ENCODE results near the gene BCL2.

The BCL2 gene

DNA sequence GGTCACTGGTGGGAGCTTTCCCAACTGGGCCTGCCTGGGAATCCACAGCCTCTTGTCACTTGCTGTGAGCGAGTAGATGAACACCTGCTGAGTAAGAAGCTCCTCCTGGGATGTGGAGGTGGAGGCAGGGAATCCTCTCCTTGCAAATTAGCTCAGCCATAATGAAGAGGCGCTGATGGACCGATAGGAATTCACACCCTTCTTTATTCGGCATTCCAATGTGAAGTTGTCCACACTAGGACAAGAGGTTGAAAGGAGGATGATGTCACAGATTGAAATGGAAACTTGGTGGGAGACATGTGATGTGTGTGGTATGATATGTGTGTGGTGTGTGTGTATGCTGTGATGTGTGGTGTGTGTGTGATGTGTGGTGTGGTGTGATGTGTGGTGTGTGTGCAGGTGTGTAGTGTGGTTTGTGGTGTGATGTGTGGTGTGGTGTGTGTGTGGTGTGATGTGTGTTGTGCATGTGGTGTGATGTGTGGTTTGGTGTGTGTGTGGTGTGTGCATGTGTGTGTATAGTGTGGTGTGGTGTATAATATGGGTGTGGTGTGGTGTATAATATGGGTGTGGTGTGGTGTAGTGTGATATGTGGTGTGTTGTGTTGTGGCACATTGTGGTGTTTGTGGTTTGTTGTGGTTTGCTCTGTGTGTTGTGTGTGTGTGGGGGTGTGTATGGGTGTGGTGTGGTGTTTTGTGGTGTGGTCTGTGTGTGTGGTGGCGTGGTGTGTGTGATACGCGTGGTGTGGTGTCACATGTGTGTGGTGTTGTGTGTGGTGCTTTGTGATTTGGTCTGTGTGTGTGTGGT, 216.4 kb downstream of the BCL2 start:
- no peak for DNase-seq

DNA sequence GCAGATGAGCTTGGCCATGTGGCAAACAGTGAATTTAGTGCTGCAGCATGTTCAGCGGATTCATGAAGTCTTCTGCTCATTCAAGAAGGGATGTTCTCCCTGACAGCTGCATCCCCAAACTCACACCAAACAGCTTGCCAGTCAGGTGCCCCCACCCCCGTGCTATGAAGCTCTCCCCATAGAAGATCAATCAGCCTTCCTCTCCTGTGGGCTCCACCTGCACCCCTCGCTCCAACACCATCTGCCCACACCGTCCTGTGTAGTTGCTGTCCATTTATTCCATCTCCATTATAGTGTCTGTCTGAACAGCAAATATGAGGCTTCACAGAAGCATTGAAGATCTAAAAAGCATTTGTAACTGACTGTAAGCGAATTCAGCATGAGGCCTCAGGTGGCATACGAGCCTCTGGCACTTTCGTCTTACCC, 218.9 kb downstream of the BCL2 start:
- no peak for DNase-seq

- DNase-seq = no peak
Observed at GRCh38 chr18:63099848-63100629, 219.5 kb downstream of the BCL2 start.

DNA sequence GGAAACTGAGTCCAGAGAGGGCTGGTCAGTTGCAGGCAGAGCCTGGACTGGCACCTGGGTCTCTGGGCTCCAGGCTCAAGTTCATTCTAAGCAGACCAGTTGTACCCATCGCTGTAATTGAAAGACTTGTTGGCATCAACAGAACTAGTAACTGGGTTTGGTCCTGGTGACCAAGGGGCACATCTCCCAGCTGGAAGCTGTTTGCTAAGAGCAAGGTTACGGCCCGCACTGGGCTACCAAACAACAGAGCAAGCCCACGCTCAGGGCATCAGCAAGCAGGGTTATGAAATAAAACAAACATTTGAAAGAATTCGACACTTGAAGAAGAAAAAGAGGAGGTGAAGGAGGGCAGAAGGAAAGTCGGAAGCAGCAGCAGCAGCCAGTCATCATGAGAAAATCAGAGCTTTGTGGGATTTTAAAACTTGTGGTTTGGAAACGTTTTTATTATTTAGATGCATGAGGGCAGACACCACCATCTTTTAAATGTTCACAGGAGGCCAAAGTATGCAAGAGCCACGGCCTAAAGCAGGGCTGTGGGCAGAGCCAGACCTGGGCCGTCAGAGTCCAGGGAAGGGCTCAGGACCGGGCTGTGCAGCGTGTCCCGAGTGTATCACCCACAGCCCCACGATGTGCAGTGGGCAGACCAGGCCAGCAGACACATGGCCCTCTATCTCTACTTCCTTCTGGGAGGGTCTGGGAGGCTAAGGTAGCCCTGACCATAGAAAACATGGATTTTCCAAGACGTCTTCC, 220.3 kb downstream of the BCL2 start:
- DNase-seq = no peak

GRCh38 chr18:63098018-63098981, 221.3 kb downstream of the BCL2 start:
- DNase-seq = no peak

DNA sequence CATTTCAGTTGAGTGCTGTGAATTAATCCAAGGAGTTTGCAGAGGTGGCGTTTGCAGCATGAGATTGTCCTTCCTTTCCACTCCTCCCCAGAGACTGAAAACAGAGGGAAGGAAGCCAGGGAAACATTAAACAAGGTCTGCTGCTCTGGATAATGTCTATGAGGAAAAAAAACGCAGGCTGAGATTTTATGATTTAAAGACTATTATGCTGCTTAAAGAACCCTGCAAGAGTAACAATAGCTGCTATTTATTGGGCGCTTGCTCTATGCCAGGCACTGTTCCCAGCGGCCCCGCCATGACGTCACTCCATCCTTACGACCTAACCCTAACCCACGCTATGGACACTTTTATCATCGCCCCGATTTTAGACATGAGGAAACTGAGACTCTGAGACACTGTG, 222.4 kb downstream of the BCL2 start:
- no peak for DNase-seq

DNA sequence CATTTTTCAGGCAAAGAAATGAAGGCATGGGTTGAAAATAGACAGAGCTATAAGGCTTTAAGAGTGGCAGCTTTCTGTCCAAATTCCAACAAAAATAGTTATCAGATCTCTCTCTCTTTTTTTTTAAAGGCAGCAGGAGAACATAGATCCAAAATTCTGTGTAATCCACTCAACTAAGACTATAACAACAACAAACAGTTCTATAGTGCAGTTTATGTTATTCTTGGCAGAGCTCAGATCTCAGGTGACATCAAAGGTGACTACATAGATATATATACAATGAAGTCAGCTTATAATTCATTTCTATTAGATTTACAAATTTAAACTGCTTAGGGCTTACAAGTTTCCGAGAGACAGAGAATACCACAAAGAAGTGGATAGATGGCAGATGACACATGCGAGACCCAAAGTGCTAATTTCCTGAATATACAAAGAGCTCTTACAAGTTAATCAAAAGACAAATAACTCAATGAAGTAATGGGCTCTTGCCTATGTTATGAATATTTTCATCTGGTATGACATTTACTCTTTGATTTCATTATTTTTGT, 223.2 kb downstream of the BCL2 start:
- DNase-seq = no peak

- no peak for DNase-seq
Observed at GRCh38 chr18:63095768-63096167, 223.8 kb downstream of the BCL2 start.

GRCh38 chr18:63091671-63092364, 227.8 kb downstream of the BCL2 start:
- no peak for DNase-seq

DNA sequence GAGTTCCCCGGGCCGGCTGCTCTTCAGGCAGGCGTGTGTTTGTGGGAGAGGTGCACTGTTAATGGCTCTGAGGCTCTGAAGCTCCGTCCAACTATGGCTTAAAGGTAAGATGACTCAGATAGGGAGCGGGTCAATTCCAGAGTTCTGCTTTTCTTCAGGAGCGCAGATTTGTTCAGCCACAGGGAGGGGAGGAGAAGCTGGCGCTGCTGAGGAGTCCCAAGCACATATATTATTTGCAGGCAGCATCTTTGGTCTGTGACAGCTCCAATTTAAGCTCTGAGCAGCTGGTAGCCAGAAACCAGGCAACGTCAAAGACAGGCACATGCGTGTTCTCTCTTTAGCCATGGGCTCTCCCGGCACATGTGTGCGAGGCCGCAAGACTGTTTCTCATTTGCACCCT, 229.2 kb downstream of the BCL2 start:
- DNase-seq = no peak

GRCh38 chr18:63089041-63089440, 230.5 kb downstream of the BCL2 start:
- DNase-seq = no peak

- DNase-seq = no peak
Observed at GRCh38 chr18:63088262-63088661, 231.3 kb downstream of the BCL2 start.

DNA sequence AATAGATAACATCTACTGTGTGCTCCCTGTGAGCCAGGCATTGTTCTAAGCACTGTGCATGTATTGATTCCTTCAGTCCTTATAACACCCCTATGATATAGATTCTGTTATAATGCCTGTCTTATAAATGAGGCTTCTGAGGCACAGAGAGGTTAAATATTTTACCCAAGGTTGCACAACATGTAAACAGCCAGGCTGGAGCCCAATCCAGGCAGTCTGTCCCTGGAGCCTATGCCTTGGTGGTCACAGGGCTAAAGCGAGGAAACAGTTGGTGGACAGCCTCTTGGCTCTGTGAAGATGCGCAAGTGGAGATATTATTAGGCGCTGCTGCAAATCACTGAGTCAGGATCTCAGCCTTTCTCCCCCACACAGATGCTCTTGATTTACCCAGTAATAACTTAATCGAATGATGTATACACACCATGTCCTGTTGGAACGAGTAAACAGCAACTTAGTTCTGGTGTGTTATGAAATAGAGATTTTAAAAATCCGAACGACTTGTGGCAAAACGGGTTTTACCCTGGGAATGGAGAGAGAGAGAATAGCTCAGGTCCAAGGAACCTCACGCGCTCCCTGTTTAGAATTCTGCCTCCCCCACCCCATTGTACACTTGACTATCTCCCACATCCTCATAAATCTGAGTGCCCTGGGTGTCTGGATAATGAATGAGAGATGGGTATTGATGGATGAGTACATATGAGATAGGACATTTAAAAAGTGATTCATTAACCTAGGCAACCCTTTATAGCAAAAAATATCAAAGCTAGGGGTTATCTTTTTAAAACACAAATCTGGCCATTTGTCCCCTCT, 231.9 kb downstream of the BCL2 start:
- no peak for DNase-seq

DNA sequence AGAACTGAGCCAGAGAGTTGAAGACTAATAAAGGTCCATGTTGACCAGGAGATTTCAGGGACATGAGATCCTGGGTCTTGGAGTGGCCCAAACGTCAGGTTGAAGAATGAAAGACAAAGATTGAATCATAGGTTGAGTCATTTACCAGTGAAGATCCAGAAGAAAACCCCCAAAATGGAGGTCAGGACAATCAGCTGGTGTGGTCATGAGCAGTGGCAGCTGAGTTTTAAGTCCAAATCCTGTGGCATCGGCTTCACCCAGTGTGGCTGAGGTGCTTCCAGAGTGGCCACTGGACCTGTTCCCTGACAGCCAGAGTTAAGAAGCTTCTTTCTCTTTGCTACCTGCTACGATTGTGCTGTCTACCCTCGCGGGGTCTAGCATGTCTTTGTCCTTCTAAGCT, 234.0 kb downstream of the BCL2 start:
- DNase-seq = no peak

DNA sequence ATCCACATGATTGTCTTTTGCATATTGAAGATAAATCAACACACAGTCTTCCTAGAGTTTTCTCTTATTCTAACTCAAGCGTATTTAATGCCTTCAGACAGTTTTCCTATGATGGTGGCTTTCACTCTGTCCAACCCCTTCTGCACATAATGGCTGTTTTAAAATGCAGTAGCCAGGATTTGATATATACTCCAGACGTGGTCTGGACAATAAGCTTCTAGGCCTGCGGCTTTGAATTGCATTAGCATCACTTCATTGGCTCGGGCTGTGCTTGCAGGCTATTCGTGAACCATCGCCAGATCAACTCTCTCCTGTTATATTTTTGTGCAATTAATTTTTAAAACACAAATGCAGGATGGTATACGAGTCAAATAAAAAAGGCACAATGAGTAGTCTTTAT, 235.3 kb downstream of the BCL2 start:
- DNase-seq = no peak

- DNase-seq = no peak
Observed at GRCh38 chr18:63083555-63083954, 236.0 kb downstream of the BCL2 start.

DNA sequence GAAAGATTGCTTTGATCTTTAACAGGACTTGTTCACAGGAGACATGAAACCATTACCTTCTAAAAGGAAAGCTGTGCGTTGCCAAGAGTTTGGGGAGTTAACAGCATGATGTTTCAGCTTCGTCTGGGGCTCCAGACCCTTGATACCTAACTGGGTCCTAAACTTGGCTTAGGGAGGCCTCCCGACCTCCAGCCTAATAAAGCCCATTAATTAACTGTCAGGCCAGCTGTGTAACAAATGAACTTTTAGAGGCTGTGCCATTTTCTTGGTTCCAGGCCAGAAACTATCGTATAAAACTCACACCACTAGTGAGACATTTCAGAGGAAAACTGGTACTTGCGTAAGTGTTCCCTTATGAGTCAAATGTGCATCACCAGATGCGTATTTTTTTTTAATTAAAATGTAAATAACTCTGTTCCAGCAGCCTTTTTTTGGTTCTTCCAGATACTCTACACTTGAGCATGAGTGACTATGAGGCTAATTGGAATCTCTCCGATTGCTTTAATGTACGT, 236.5 kb downstream of the BCL2 start:
- DNase-seq = no peak

DNA sequence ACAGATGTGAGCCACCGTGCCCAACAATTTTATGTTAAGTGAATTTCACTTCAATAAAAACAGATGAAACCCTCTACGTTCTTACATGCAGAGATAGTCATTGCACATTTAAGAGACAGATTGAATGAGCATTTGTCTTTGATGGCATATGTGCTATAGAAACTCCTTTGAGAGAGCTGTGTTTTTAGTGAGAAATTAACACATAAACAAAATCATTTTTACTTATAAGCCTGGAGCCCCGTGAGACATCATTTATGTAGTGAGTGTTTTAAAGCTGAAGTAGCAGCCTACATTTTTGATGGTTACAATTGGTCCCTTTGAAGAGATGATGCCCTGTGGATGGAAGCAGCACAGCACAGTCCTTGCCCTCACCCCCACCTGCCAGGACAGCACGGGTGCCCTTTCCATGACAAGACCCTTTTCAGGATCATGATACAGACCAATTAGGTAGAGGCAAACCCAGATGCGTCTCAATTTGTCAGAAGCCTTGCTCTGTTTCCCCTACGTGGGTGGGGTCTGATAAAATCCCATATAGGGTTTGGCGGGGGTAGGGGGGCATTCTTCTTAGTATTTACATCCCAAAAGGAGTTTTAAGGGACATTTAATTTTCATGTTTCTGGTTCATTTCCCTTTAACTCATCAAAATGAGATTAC, 237.1 kb downstream of the BCL2 start:
- DNase-seq = no peak

GRCh38 chr18:63079114-63079513, 240.5 kb downstream of the BCL2 start:
- DNase-seq = no peak

- DNase-seq = no peak
Observed at GRCh38 chr18:63078471-63078870, 241.1 kb downstream of the BCL2 start.
